Endothelial cell of umbilical vein (primary cell): Measurements from ENCODE around the gene GIT2. TPM values are rescaled to one million over a fixed set of nuclear protein-coding genes. Genes with fewer than 3 reads are reported as not detected.
A peak's percentile ranks its signal among the peaks of the same experiment; 100 is the strongest.

Experiments used
- BruUV-seq: library from RNA; stranded (reverse); fragments of 400-500 nt; replicated peaks from 2 replicates; lab custom pipeline; 2021; lab: Mats Ljungman, UMichigan
- CTCF ChIA-PET: fragments of 300-600, 350-600 bp; sonication (Branson Sonifier 250); formaldehyde crosslinking; loops from one replicate; lab custom pipeline; 2021; ENCODE audit warnings: antibody characterized with exemption, inconsistent platforms; lab: Charles Lee
- POLR2A ChIA-PET: fragments of 300-600, 350-600 bp; sonication (Branson Sonifier 250); formaldehyde crosslinking; loops from one replicate; lab custom pipeline; 2021; ENCODE audit warnings: antibody characterized with exemption, inconsistent platforms; lab: Charles Lee
- DNase-seq: peaks from one replicate; pipeline ENCODE4 v3.0.0-alpha.2; 2011; ENCODE audit warnings: low read depth, low spot score
- FAIRE-seq: peaks from 2 replicates; lab custom pipeline; 2011; peaks lifted over from hg19 to GRCh38; lab: Jason Lieb, UNC
- H2AFZ ChIP-seq: 2 replicates; pipeline ENCODE4 v1.6.0; 2012; ENCODE audit warnings: low read depth, low read length, control low read depth, inconsistent platforms
- H3K27ac ChIP-seq: 2 replicates; pipeline ENCODE4 v1.5.1; 2011; ENCODE audit warnings: low read depth, mild to moderate bottlenecking, control low read depth, low read length, moderate library complexity; ENCODE audit not compliant: insufficient read depth
- H3K27me3 ChIP-seq, 2 experiments: 2 replicates each; pipeline versions ENCODE4 v1.6.0 to v1.6.1; 2011; ENCODE audit warnings: low read length in 2 of 2, mixed read lengths in 1 of 2; ENCODE audit not compliant: control insufficient read depth in 2 of 2, insufficient read depth in 2 of 2
- H3K36me3 ChIP-seq, 2 experiments: 2 replicates in 1 of 2; 3 replicates in 1 of 2; pipeline ENCODE4 v1.5.1; 2011; ENCODE audit warnings: low read length in 2 of 2, mild to moderate bottlenecking in 1 of 2, moderate library complexity in 1 of 2; ENCODE audit not compliant: control insufficient read depth in 2 of 2, insufficient read depth in 2 of 2; ENCODE audit errors: extremely low read depth in 1 of 2
- H3K4me1 ChIP-seq: 3 replicates; pipeline ENCODE4 v1.5.1; 2011; ENCODE audit warnings: mild to moderate bottlenecking, low read length; ENCODE audit not compliant: control insufficient read depth, insufficient read depth; ENCODE audit errors: extremely low read depth
- H3K4me2 ChIP-seq: 2 replicates; pipeline ENCODE4 v1.6.1; 2011; ENCODE audit warnings: low read length, control low read depth, mixed read lengths; ENCODE audit not compliant: insufficient read depth
- H3K4me3 ChIP-seq, 3 experiments: fragments of 200-600 bp in 1 of 3; sonication (generic), shearing (Covaris generic) in 1 of 3; replicated peaks in 1 of 3; 2 replicates each; pipeline ENCODE4 v1.5.1; 2011 to 2016; ENCODE audit warnings: control low read depth in 3 of 3, low read length in 3 of 3, mild to moderate bottlenecking in 2 of 3, inconsistent platforms in 1 of 3, low read depth in 1 of 3, moderate library complexity in 1 of 3; ENCODE audit not compliant: insufficient read depth in 1 of 3
- H3K79me2 ChIP-seq: 2 replicates; pipeline ENCODE4 v1.6.0; 2012; ENCODE audit warnings: low read length, inconsistent platforms; ENCODE audit not compliant: control insufficient read depth, insufficient read depth
- H3K9ac ChIP-seq: replicated peaks from 2 replicates; pipeline ENCODE3; 2011; ENCODE audit warnings: low read length, control low read depth; ENCODE audit not compliant: insufficient read depth; ENCODE audit errors: extremely low read depth
- H3K9me1 ChIP-seq: replicated peaks from 3 replicates; pipeline ENCODE4 v1.6.0; 2011; ENCODE audit warnings: mild to moderate bottlenecking, low read length; ENCODE audit not compliant: control insufficient read depth, insufficient read depth; ENCODE audit errors: extremely low read depth
- H3K9me3 ChIP-seq: replicated peaks from 2 replicates; pipeline ENCODE4 v1.5.1; 2012; ENCODE audit warnings: low read length, inconsistent platforms; ENCODE audit not compliant: control insufficient read depth, insufficient read depth
- H4K20me1 ChIP-seq: replicated peaks from 2 replicates; pipeline ENCODE3; 2011; ENCODE audit warnings: mild to moderate bottlenecking, low read length; ENCODE audit not compliant: control insufficient read depth, insufficient read depth; ENCODE audit errors: extremely low read depth
- EZH2 ChIP-seq: IDR thresholded peaks from 2 replicates; pipeline ENCODE4 v1.6.1; 2012; ENCODE audit warnings: borderline replicate concordance, low read depth, mild to moderate bottlenecking, moderate library complexity, low read length, inconsistent platforms; ENCODE audit not compliant: severe bottlenecking
- FOS ChIP-seq: IDR thresholded peaks from 2 replicates; pipeline ENCODE4 v1.6.1; 2011; ENCODE audit warnings: mild to moderate bottlenecking, low read length, moderate library complexity, borderline replicate concordance; ENCODE audit not compliant: insufficient read depth
- GATA2 ChIP-seq: IDR thresholded peaks from 2 replicates; pipeline ENCODE4 v1.7.0; 2011; ENCODE audit warnings: low read depth, mild to moderate bottlenecking, moderate library complexity, mixed read lengths, low read length; ENCODE audit not compliant: insufficient read length, insufficient read depth
- JUN ChIP-seq: IDR thresholded peaks from 2 replicates; pipeline ENCODE4 v1.6.1; 2011; ENCODE audit warnings: borderline replicate concordance, low read depth; ENCODE audit not compliant: insufficient read length, insufficient read depth
- MYC ChIP-seq: IDR thresholded peaks from one replicate; pipeline ENCODE4 v1.6.1; 2011; ENCODE audit warnings: mild to moderate bottlenecking, low read depth, low read length
- POLR2A ChIP-seq: IDR thresholded peaks from 2 replicates; pipeline ENCODE4 v1.6.1; 2012; ENCODE audit warnings: low read depth, mild to moderate bottlenecking, control low read depth, low read length
- POLR2AphosphoS5 ChIP-seq: IDR thresholded peaks from 2 replicates; pipeline ENCODE4 v1.6.1; 2012; ENCODE audit warnings: low read depth, mild to moderate bottlenecking, control low read depth, low read length, moderate library complexity; ENCODE audit not compliant: insufficient read depth
- dilution Hi-C: fragments of 300-500 bp; cut with MboI; formaldehyde crosslinking; loops from one replicate; pipeline ENCODE4 v1.15.0; 2019; ENCODE audit warnings: low sequenced_read_pairs; ENCODE audit not compliant: extremely low pct_ligation_motif_present
- intact Hi-C: fragments of 100-400 bp; cut with micrococcal nuclease; formaldehyde crosslinking; loops from one replicate; pipeline ENCODE4 v1.10.0; 2022
- polyA plus RNA-seq, 4 experiments: library from polyadenylated mRNA; depleted of rRNA in 3 of 4; stranded (reverse) in 3 of 4; unstranded in 1 of 4; fragments of >200 nt; gene quantifications; 2 replicates each; pipeline versions ENCODE4 v1.2.1 to v1.2.3, GENCODE V29; 2011 to 2012; ENCODE audit warnings: missing spikeins in 1 of 4
- total RNA-seq: library from RNA; stranded (reverse); gene quantifications from 2 replicates; pipeline ENCODE4 v1.2.3, GENCODE V29; 2021
- TF ChIP-seq, protein P1 (sequence below): IDR thresholded peaks from 2 replicates; pipeline ENCODE4 v1.6.1; 2011; ENCODE audit not compliant: insufficient read depth, insufficient read length
- TF ChIP-seq, protein P2 (sequence below), 2 donors: IDR thresholded peaks; 1 replicate in 1 of 2; 2 replicates in 1 of 2; pipeline ENCODE4 v1.5.1; 2011; ENCODE audit warnings: low read length in 2 of 2, mild to moderate bottlenecking in 2 of 2, moderate library complexity in 2 of 2, control low read depth in 1 of 2, inconsistent platforms in 1 of 2, low read depth in 1 of 2; ENCODE audit not compliant: insufficient read depth in 1 of 2; ENCODE audit errors: extremely low read depth in 1 of 2

The GIT2 gene
- total and polyA plus RNA-seq, 2 donors (not counting 3 experiments of a cell fraction or from before 2014, with no cell fraction given), result 37.3 to 77.2 TPM

- no peaks in the 10 kb centered on the region for H3K79me2 ChIP-seq
- peak overlapping the region; percentile 57 for H3K4me2 ChIP-seq
- no peak overlapping the region for H2AFZ ChIP-seq
- dilution Hi-C loops (no loop called here), intact Hi-C loops (loop anchor here (2.0 kb wide), 1 partner anchor 14 kb away; no protein-coding TSS in a partner anchor)
- TF ChIP-seq MYC (no peak), GATA2 (no peak), FOS (no peak), EZH2 (no peak), POLR2AphosphoS5 (no peak), JUN (no peak), POLR2A (no peak)
- TF ChIP-seq, protein P1, sequence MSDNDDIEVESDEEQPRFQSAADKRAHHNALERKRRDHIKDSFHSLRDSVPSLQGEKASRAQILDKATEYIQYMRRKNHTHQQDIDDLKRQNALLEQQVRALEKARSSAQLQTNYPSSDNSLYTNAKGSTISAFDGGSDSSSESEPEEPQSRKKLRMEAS, result no peak
- TF ChIP-seq, protein P2, sequence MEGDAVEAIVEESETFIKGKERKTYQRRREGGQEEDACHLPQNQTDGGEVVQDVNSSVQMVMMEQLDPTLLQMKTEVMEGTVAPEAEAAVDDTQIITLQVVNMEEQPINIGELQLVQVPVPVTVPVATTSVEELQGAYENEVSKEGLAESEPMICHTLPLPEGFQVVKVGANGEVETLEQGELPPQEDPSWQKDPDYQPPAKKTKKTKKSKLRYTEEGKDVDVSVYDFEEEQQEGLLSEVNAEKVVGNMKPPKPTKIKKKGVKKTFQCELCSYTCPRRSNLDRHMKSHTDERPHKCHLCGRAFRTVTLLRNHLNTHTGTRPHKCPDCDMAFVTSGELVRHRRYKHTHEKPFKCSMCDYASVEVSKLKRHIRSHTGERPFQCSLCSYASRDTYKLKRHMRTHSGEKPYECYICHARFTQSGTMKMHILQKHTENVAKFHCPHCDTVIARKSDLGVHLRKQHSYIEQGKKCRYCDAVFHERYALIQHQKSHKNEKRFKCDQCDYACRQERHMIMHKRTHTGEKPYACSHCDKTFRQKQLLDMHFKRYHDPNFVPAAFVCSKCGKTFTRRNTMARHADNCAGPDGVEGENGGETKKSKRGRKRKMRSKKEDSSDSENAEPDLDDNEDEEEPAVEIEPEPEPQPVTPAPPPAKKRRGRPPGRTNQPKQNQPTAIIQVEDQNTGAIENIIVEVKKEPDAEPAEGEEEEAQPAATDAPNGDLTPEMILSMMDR (IDR thresholded peaks at IDR 0.05; ENCODE audit: extremely low read depth in 1 of 2, insufficient read depth in 1 of 2, low read depth in 1 of 2, low read length in 2 of 2), result no peak
- DNase-seq (no peak), FAIRE-seq (no peak)
- peak overlapping the region; percentile 62 for H3K9ac ChIP-seq
- CTCF ChIA-PET, result no interaction called here
- H3K4me3 ChIP-seq, result no peak overlapping the region
- peak overlapping the region; percentile 90 for H3K27ac ChIP-seq
- no peaks in the 10 kb centered on the region for H3K9me1 ChIP-seq
- no peaks in the 10 kb centered on the region for H4K20me1 ChIP-seq
- peaks cover 4 to 19% of the 10 kb centered on the region in 2 experiments for H3K36me3 ChIP-seq
- BruUV-seq, result no TSS peak
- POLR2A ChIA-PET, result no interaction called here
- no peaks in the 10 kb centered on the region for H3K9me3 ChIP-seq
- H3K27me3 ChIP-seq, result no peaks in the 10 kb centered on the region
- peaks cover 29% of the 10 kb centered on the region for H3K4me1 ChIP-seq
Observed at GRCh38 chr12:110038741-110039084, 42.5 kb upstream of the GIT2 start.
